CD4-positive, alpha-beta T cell treated with Interleukin-2 at 100 ng/mL for 4 hours (primary cell): Measurements from ENCODE around the gene NBPF8.
A peak's percentile ranks its signal among the peaks of the same experiment; 100 is the strongest.
"Not testable (repeated sequence)": the region's sequence is repeated elsewhere in the genome, so short reads cannot be mapped to it uniquely, and the experiment has no call there.

Experiments
- DNase-seq: peaks from one replicate; pipeline ENCODE4 v3.0.0-alpha.2; 2020; ENCODE audit warnings: low spot score

Gene NBPF8

GRCh38 chr1:120414911-120415480 is at the start of gene NBPF8:
Gene NBPF8 (plus strand): TSS chr1:120415035. CDS start chr1:120436523, 21,488 bp downstream.
- peak; percentile 71 for DNase-seq

- DNase-seq = not testable (repeated sequence)
Observed at GRCh38 chr1:120367709-120368108, 47.1 kb upstream of the NBPF8 start.

DNA sequence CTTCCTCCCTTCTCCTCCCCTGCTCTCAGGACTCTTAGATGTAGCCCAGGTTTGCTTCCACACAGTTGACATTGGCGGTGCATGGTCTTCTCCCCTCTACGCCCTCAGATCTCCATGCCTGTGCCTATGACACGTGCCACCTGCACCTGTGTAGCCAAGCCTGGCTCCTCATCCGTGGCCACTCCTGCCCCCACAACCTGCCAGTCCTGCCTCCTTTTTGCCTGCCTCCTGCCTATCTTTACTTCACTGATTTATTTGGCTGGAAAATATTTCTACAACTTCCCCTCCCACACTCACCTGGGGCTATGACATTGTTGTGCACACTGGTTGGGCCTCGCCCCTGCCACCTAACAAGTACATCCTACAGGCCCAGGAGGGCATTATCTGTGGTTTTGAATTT is 28.2 kb upstream of the NBPF8 start:
- not testable (repeated sequence) for DNase-seq

- DNase-seq = peak; percentile 74
Observed at GRCh38 chr1:120388597-120389126, 26.2 kb upstream of the NBPF8 start.

GRCh38 chr1:120391365-120391764 is 23.5 kb upstream of the NBPF8 start:
- not testable (repeated sequence) for DNase-seq

DNA sequence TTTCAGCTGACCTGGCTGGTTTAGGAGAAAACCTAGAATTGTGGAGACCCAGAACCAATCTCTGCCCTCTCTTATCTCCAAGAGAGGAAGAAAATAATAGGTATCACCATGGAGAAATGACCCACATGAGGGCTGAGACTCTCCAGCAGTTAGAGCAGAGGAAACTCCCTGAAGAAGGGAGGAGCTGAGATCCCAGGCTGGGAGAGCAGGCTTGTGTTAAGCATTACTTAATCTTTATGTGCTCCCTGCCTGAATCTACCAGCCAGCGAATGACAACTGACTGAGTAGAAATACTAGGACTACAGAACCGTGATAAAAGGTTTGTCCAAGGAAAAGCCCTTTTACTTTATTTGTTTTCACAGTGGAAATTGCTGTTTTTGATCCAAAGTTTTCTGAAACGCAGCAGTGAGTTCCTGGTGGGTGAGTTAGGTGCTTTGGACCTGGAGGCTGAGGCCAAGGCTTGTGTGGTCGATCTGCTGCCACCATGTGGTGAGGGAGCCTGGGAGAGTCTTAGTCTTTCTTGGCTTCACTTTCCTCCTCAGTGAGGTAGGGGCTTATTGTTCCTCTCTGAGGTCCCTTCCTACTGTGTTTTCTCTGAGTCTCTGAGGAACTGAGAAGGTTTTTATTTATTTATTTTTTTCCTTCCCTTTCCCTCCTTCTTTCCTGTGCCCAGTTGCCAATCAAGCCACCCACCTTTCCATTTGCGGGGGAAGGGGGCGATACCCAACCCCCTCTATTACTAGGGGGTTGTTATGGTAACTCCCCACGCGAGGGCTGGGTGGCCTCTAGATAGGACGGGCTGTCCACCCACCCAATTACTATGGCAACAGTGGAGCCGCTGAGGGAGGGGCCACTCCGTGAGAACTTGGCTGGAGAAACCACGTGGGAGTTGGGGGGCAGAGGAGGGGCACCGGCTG is 21.3 kb upstream of the NBPF8 start:
- DNase-seq = not testable (repeated sequence)

GRCh38 chr1:120405348-120405747 is 9.5 kb upstream of the NBPF8 start:
- not testable (repeated sequence) for DNase-seq

GRCh38 chr1:120414451-120414850 is 384 bp upstream of the NBPF8 start:
- not testable (repeated sequence) for DNase-seq

- DNase-seq = peak; percentile 53
Observed at GRCh38 chr1:120415492-120415961, 692 bp downstream of the NBPF8 start.

DNA sequence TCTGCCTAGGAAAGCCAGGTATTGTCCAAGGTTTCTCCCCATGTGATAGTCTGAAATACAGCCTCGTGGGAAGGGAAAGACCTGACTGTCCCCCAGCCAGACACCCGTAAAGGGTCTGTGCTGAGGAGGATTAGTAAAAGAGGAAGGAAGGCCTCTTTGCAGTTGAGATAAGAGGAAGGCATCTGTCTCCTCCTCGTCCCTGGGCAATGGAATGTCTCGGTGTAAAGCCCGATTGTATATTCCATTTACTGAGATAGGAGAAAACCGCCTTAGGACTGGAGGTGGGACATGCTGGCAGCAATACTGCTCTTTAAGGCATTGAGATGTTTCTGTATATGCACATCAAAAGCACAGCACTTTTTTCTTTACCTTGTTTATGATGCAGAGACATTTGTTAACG is 10.2 kb downstream of the NBPF8 start:
- DNase-seq = not testable (repeated sequence)

DNA sequence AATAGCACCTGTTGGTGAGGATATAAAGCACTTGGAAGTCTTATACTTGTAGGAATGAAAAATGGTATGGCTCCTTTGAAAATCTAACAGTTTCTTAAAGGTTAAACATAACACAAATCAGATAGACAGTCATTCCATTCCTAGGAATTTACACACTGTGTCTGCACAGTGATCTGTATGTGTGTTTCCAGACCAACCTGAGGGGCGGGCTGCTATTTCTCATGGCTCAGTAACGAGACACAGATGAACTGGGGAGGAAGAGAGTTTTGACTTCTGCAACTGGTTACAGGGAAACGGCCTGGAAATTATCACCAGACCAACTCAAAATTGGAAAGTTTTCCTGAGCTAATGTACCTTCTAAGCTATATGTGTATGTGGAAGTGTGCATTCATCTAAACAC is 16.8 kb downstream of the NBPF8 start:
- DNase-seq = not testable (repeated sequence)

DNA sequence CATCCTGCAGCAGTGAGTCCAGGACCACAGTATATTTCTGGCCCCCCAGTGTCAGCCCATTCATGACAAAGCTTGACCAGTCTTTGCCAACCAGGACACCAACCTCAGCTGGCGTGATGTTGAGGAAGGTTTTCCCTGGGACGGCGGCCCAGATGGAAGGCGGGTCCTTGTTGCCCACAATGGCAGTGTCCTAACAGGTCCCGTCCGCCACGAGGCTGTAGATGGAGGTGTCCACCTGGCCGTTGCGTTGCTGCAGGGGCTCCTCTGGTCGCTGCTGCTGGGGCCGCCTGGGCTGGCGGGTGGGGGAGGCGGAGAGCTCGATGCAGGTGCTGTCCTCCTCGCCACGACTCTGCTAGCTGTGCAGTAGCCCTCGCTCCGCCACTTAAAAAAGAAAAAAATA is 19.0 kb downstream of the NBPF8 start:
- not testable (repeated sequence) for DNase-seq

DNA sequence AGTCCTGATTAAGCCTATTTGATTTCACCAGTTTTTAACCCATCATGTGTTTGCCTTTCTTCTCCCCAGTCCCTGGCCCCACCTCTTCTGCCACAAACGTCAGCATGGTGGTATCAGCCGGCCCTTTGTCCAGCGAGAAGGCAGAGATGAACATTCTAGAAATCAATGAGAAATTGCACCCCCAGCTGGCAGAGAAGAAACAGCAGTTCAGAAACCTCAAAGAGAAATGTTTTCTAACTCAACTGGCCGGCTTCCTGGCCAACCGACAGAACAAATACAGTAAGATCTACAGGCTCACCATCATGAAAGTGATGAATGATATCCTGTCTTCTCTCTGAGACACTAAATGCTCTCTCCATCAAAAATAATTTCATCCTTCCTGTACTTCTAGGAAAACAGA is 34.3 kb downstream of the NBPF8 start:
- DNase-seq = not testable (repeated sequence)
